B cell (primary cell): ENCODE measurements around the gene ST7L.

Source experiments
- EZH2 ChIP-seq: IDR thresholded peaks from 2 replicates; pipeline ENCODE4 v1.6.1; 2012; ENCODE audit warnings: borderline replicate concordance, low read depth, mild to moderate bottlenecking, moderate library complexity, low read length; ENCODE audit not compliant: insufficient read depth, poor library complexity, severe bottlenecking
- TF ChIP-seq, protein P1 (sequence below): fragments of 200-600 bp; IDR thresholded peaks from one replicate; pipeline ENCODE4 v1.8.0; 2022; ENCODE audit warnings: antibody characterized with exemption, mild to moderate bottlenecking

- TF ChIP-seq, protein P1, sequence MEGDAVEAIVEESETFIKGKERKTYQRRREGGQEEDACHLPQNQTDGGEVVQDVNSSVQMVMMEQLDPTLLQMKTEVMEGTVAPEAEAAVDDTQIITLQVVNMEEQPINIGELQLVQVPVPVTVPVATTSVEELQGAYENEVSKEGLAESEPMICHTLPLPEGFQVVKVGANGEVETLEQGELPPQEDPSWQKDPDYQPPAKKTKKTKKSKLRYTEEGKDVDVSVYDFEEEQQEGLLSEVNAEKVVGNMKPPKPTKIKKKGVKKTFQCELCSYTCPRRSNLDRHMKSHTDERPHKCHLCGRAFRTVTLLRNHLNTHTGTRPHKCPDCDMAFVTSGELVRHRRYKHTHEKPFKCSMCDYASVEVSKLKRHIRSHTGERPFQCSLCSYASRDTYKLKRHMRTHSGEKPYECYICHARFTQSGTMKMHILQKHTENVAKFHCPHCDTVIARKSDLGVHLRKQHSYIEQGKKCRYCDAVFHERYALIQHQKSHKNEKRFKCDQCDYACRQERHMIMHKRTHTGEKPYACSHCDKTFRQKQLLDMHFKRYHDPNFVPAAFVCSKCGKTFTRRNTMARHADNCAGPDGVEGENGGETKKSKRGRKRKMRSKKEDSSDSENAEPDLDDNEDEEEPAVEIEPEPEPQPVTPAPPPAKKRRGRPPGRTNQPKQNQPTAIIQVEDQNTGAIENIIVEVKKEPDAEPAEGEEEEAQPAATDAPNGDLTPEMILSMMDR = no peak
- no peak for TF ChIP-seq EZH2
Measured at GRCh38 chr1:112646225-112646624, 27.3 kb upstream of the ST7L start.
